Nephron (organoid): Measurements from ENCODE around the gene TSFM.
A peak's percentile ranks its signal among the peaks of the same experiment; 100 is the strongest.

ENCODE experiments used
- H3K27ac Mint-ChIP-seq, 3 experiments: 2 replicates each; pipeline ENCODE4 v1.8.0; 2020; ENCODE audit warnings: mixed read lengths in 3 of 3, mild to moderate bottlenecking in 2 of 3, moderate library complexity in 1 of 3
- H3K27me3 Mint-ChIP-seq: 2 replicates; pipeline ENCODE4 v1.8.0; 2021; ENCODE audit warnings: low read depth, mild to moderate bottlenecking, moderate library complexity, mixed read lengths
- H3K36me3 Mint-ChIP-seq: 2 replicates; pipeline ENCODE4 v1.8.0; 2020; ENCODE audit warnings: low read depth, mixed read lengths
- H3K4me1 Mint-ChIP-seq: 2 replicates; pipeline ENCODE4 v1.8.0; 2020; ENCODE audit warnings: mixed read lengths
- H3K4me3 Mint-ChIP-seq, 3 experiments: 2 replicates each; pipeline ENCODE4 v1.8.0; 2020; ENCODE audit warnings: mild to moderate bottlenecking in 3 of 3, mixed read lengths in 3 of 3, moderate library complexity in 2 of 3
- H3K9me3 Mint-ChIP-seq: 2 replicates; pipeline ENCODE4 v1.8.0; 2020; ENCODE audit warnings: mixed read lengths
- CTCF ChIP-seq, 3 experiments: fragments of 200-600 bp; sonication (generic); IDR thresholded peaks; one replicate each; pipeline ENCODE4 v1.5.0; 2021; ENCODE audit warnings: antibody characterized with exemption in 3 of 3; ENCODE audit not compliant: unreplicated experiment in 3 of 3

The TSFM gene

GRCh38 chr12:57809425-57809824, 26.8 kb downstream of the TSFM start:
- H3K9me3 Mint-ChIP-seq: no peaks in the 10 kb centered on the region
- H3K27ac Mint-ChIP-seq: no peak overlapping the region
- no peak for TF ChIP-seq CTCF (IDR thresholded peaks at IDR 0.05; ENCODE audit: unreplicated experiment in 3 of 3)
- peaks cover 3% of the 10 kb centered on the region for H3K4me1 Mint-ChIP-seq
- no peaks in the 10 kb centered on the region for H3K27me3 Mint-ChIP-seq
- peaks cover 34% of the 10 kb centered on the region for H3K36me3 Mint-ChIP-seq
- no peak overlapping the region for H3K4me3 Mint-ChIP-seq

GRCh38 chr12:57810450-57810849, 27.9 kb downstream of the TSFM start:
- peaks cover 8% of the 10 kb centered on the region for H3K4me1 Mint-ChIP-seq
- no peak overlapping the region for H3K27ac Mint-ChIP-seq
- H3K36me3 Mint-ChIP-seq: peaks cover 34% of the 10 kb centered on the region
- H3K4me3 Mint-ChIP-seq: no peak overlapping the region
- no peaks in the 10 kb centered on the region for H3K27me3 Mint-ChIP-seq
- no peaks in the 10 kb centered on the region for H3K9me3 Mint-ChIP-seq
- no peak for TF ChIP-seq CTCF (IDR thresholded peaks at IDR 0.05; ENCODE audit: unreplicated experiment in 3 of 3)

GRCh38 chr12:57811028-57811755, 28.6 kb downstream of the TSFM start:
- H3K4me3 Mint-ChIP-seq: no peak overlapping the region

GRCh38 chr12:57813111-57813970, 30.8 kb downstream of the TSFM start:
- Mint-ChIP-seq H3K4me3 (no peak overlapping the region), H3K9me3 (no peaks in the 10 kb centered on the region), H3K4me1 (peaks cover 26% of the 10 kb centered on the region), H3K27me3 (no peaks in the 10 kb centered on the region), H3K36me3 (peaks cover 15% of the 10 kb centered on the region), H3K27ac (no peak overlapping the region)
- TF ChIP-seq CTCF (IDR thresholded peaks at IDR 0.05; ENCODE audit: unreplicated experiment in 3 of 3): no peak

More at GRCh38 chr12:57811028-57811755, 28.6 kb downstream of the TSFM start:
- H3K4me1 Mint-ChIP-seq: peaks cover 13% of the 10 kb centered on the region
- no peak overlapping the region for H3K27ac Mint-ChIP-seq
- H3K36me3 Mint-ChIP-seq: peaks cover 32% of the 10 kb centered on the region
- H3K9me3 Mint-ChIP-seq: no peaks in the 10 kb centered on the region
- no peaks in the 10 kb centered on the region for H3K27me3 Mint-ChIP-seq
- TF ChIP-seq CTCF (IDR thresholded peaks at IDR 0.05; ENCODE audit: unreplicated experiment in 3 of 3): no peak

GRCh38 chr12:57813971-57814772, 31.6 kb downstream of the TSFM start:
- TF ChIP-seq CTCF (IDR thresholded peaks at IDR 0.05; ENCODE audit: unreplicated experiment in 3 of 3): no peak
- H3K4me3 Mint-ChIP-seq: no peak overlapping the region
- no peaks in the 10 kb centered on the region for H3K27me3 Mint-ChIP-seq
- peaks cover 34% of the 10 kb centered on the region for H3K4me1 Mint-ChIP-seq
- peaks cover 18% of the 10 kb centered on the region for H3K36me3 Mint-ChIP-seq
- peak overlapping the region; percentile 31 to 75 (median 49) for H3K27ac Mint-ChIP-seq
- no peaks in the 10 kb centered on the region for H3K9me3 Mint-ChIP-seq
